Lung (tissue), 12 donors: ENCODE data around the gene VPS13C. TPM values are rescaled to one million over a fixed set of nuclear protein-coding genes. Genes with fewer than 3 reads are reported as not detected.
A peak's percentile ranks its signal among the peaks of the same experiment; 100 is the strongest.

ENCODE experiments used
- ATAC-seq: fragments of 200-7000 bp; cut with Tn5 transposase; one replicate; pipeline ENCODE4 v1.9.1; 2020; ENCODE audit warnings: moderate number of reproducible peaks; ENCODE audit not compliant: insufficient read depth, low FRiP score
- DNase-seq, 3 donors: peaks; one replicate each; pipeline ENCODE4 v3.0.0-alpha.2; 2013 to 2017
- H3K27ac ChIP-seq, 2 donors: one replicate each; pipeline ENCODE4 v1.5.1; 2013; ENCODE audit warnings: mild to moderate bottlenecking in 2 of 2, moderate library complexity in 2 of 2, control low read depth in 1 of 2, inconsistent platforms in 1 of 2, low read depth in 1 of 2, low read length in 1 of 2
- H3K27me3 ChIP-seq, 3 donors: one replicate each; pipeline ENCODE4 v1.5.1; 2013; ENCODE audit warnings: low read length in 2 of 3; ENCODE audit not compliant: control insufficient read depth in 3 of 3, insufficient read depth in 3 of 3
- H3K36me3 ChIP-seq, 4 donors: one replicate each; pipeline ENCODE4 v1.5.1; 2013; ENCODE audit warnings: low read length in 4 of 4, mild to moderate bottlenecking in 1 of 4, moderate library complexity in 1 of 4; ENCODE audit not compliant: control insufficient read depth in 4 of 4, insufficient read depth in 4 of 4
- H3K4me1 ChIP-seq, 5 donors: one replicate each; pipeline ENCODE4 v1.5.1; 2013; ENCODE audit warnings: low read length in 5 of 5, mild to moderate bottlenecking in 2 of 5, moderate library complexity in 1 of 5; ENCODE audit not compliant: control insufficient read depth in 5 of 5, insufficient read depth in 5 of 5
- H3K4me3 ChIP-seq: one replicate; pipeline ENCODE4 v1.5.1; 2013; ENCODE audit warnings: mild to moderate bottlenecking, control low read depth, moderate library complexity
- H3K9ac ChIP-seq, 2 donors: one replicate each; pipeline ENCODE4 v1.5.1; 2013; ENCODE audit warnings: low read length in 2 of 2, control low read depth in 1 of 2; ENCODE audit not compliant: insufficient read depth in 1 of 2
- H3K9me3 ChIP-seq, 4 donors: one replicate each; pipeline ENCODE4 v1.5.1; 2013; ENCODE audit warnings: low read length in 3 of 4, mild to moderate bottlenecking in 1 of 4, moderate library complexity in 1 of 4; ENCODE audit not compliant: control insufficient read depth in 4 of 4, insufficient read depth in 3 of 4
- WGBS, 2 donors: extraction: QIAGEN DNeasy Blood & Tissue Kit; methylation state at CpG; one replicate each; pipeline ENCODE4 v1.1.7; 2013; 5-methylcytosine and 5-hydroxymethylcytosine counted together
- polyA plus RNA-seq, 2 donors: library from polyadenylated mRNA; stranded (reverse); fragments of 200-250 nt; gene quantifications; one replicate each; pipeline ENCODE4 v1.2.1, GENCODE V29; 2013
- total RNA-seq, 2 donors: library from RNA; depleted of rRNA in 1 of 2; stranded (reverse); fragments of >200 nt in 1 of 2; gene quantifications; one replicate each; pipeline ENCODE4 v1.2.1, GENCODE V29; 2014 to 2021
- TF ChIP-seq, protein P1 (sequence below): IDR thresholded peaks from 2 replicates; pipeline ENCODE4 v1.5.1; 2012; ENCODE audit warnings: mild to moderate bottlenecking; ENCODE audit errors: control extremely low read depth, extremely low read depth
- donor health status: control.
- donor health status: control.
- donor health status: Bipolar disorder and iron deficiency.
- donor health status: healthy.
- donor health status: DM: yes; HTN: yes; CAD: no.

Gene VPS13C
- total and polyA plus RNA-seq, 4 donors, result 16.8 to 196 (median 53.3) TPM

GRCh38 chr15:62069551-62069950 lies 9.3 kb upstream of the VPS13C start:
- Histone ChIP-seq H3K4me1 (peaks cover 0 to 11% (median 3%) of the 10 kb centered on the region in 5 donors), H3K9me3 (no peaks in the 10 kb centered on the region), H3K27me3 (peaks cover 0 to 41% (median 38%) of the 10 kb centered on the region in 3 donors), H3K36me3 (no peaks in the 10 kb centered on the region), H3K27ac (no peak overlapping the region), H3K4me3 (no peak overlapping the region), H3K9ac (no peak overlapping the region)
- TF ChIP-seq, protein P1, sequence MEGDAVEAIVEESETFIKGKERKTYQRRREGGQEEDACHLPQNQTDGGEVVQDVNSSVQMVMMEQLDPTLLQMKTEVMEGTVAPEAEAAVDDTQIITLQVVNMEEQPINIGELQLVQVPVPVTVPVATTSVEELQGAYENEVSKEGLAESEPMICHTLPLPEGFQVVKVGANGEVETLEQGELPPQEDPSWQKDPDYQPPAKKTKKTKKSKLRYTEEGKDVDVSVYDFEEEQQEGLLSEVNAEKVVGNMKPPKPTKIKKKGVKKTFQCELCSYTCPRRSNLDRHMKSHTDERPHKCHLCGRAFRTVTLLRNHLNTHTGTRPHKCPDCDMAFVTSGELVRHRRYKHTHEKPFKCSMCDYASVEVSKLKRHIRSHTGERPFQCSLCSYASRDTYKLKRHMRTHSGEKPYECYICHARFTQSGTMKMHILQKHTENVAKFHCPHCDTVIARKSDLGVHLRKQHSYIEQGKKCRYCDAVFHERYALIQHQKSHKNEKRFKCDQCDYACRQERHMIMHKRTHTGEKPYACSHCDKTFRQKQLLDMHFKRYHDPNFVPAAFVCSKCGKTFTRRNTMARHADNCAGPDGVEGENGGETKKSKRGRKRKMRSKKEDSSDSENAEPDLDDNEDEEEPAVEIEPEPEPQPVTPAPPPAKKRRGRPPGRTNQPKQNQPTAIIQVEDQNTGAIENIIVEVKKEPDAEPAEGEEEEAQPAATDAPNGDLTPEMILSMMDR, result no peak
- no peak for DNase-seq
- no peak for ATAC-seq
- 62 to 73% methylated on average over 5 of the region's 5 CpGs for WGBS, 2 donors

DNA sequence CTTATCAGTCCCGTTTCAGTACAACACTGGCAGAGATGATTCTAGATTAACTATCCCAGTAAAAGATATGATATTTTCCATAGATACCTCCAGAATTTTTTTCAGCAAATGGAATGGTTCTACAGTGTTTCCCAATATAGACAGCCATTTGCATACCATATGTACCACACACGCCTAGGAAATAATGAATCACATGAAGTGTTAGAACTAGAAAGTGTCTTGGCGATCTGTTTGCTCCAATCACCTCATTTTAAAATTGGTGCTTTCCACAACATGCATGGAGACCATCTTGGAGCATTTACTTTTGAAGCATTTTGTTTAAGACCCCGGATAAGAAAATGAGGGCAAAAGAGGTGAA lies 8.5 kb upstream of the VPS13C start:
- Histone ChIP-seq H3K9ac (no peak overlapping the region), H3K36me3 (no peaks in the 10 kb centered on the region), H3K4me3 (no peak overlapping the region), H3K27me3 (peaks cover 0 to 48% (median 40%) of the 10 kb centered on the region in 3 donors), H3K9me3 (no peaks in the 10 kb centered on the region), H3K4me1 (peaks cover 0 to 12% (median 3%) of the 10 kb centered on the region in 5 donors), H3K27ac (no peak overlapping the region)
- no peak for ATAC-seq
- DNase-seq, result no peak
- WGBS, 2 donors, result 47 to 51% methylated on average over 4 of the region's 4 CpGs
- TF ChIP-seq, protein P1, result no peak

- 1% methylated on average over 82 to 103 of the region's 103 CpGs for WGBS, 2 donors
- Histone ChIP-seq H3K4me3 (peak overlapping the region; percentile 65), H3K27me3 (peaks cover 0 to 54% (median 45%) of the 10 kb centered on the region in 3 donors), H3K27ac (peak overlapping the region; percentile 60 to 65), H3K36me3 (no peaks in the 10 kb centered on the region), H3K4me1 (peaks cover 0 to 13% (median 3%) of the 10 kb centered on the region in 5 donors), H3K9me3 (no peaks in the 10 kb centered on the region), H3K9ac (no peak overlapping the region)
- DNase-seq (peak; percentile 30 to 55 (median 51)), ATAC-seq (peak; percentile 57)
- TF ChIP-seq, protein P1, result no peak
These were observed 8.0 kb upstream of the VPS13C start for GRCh38 chr15:62068071-62068809.
